Spleen (tissue), 11 donors: ENCODE data around the gene MLXIPL. TPM values are rescaled to one million over a fixed set of nuclear protein-coding genes. Genes with fewer than 3 reads are reported as not detected.

Source experiments
- DNase-seq: peaks from one replicate; pipeline ENCODE4 v3.0.0-alpha.2; 2020
- H3K27ac ChIP-seq, 8 donors: fragments of 200-600 bp; sonication (generic) in 7 of 8; 1 replicate in 4 of 8; 2 replicates in 4 of 8; pipeline versions ENCODE4 v1.5.0 to v1.8.0; 2016 to 2021; ENCODE audit warnings: inconsistent platforms in 4 of 8, mild to moderate bottlenecking in 4 of 8, moderate library complexity in 1 of 8
- H3K27me3 ChIP-seq, 7 donors: fragments of 200-600 bp; sonication (generic) in 6 of 7; replicated peaks in 1 of 7; 1 replicate in 4 of 7; 2 replicates in 3 of 7; pipeline versions ENCODE4 v1.5.0 to v1.8.0; 2016 to 2021; ENCODE audit warnings: inconsistent platforms in 3 of 7, mild to moderate bottlenecking in 1 of 7
- H3K36me3 ChIP-seq, 6 donors: fragments of 200-600 bp; sonication (generic) in 5 of 6; 1 replicate in 4 of 6; 2 replicates in 2 of 6; pipeline versions ENCODE4 v1.5.0 to v1.8.0; 2016 to 2021; ENCODE audit warnings: inconsistent platforms in 2 of 6
- H3K4me1 ChIP-seq, 6 donors: fragments of 200-600 bp; sonication (generic) in 5 of 6; 1 replicate in 3 of 6; 2 replicates in 3 of 6; pipeline versions ENCODE4 v1.5.0 to v1.8.0; 2016 to 2021; ENCODE audit warnings: inconsistent platforms in 3 of 6
- H3K4me3 ChIP-seq, 8 donors: fragments of 200-600 bp; sonication (generic) in 7 of 8; 1 replicate in 4 of 8; 2 replicates in 4 of 8; pipeline versions ENCODE4 v1.5.0 to v1.8.0; 2016 to 2021; ENCODE audit warnings: inconsistent platforms in 4 of 8, mild to moderate bottlenecking in 4 of 8, moderate library complexity in 2 of 8
- H3K9me3 ChIP-seq, 8 donors: fragments of 200-600 bp; sonication (generic) in 7 of 8; 1 replicate in 4 of 8; 2 replicates in 4 of 8; pipeline versions ENCODE4 v1.5.0 to v1.8.0; 2016 to 2021; ENCODE audit warnings: inconsistent platforms in 4 of 8
- POLR2A ChIP-seq, 3 donors: fragments of 450-650 bp; IDR thresholded peaks; one replicate each; pipeline ENCODE4 v1.5.1; 2017; ENCODE audit warnings: antibody characterized with exemption in 3 of 3, mild to moderate bottlenecking in 1 of 3
- POLR2AphosphoS5 ChIP-seq, 3 donors: sonication (generic); formaldehyde crosslinking; IDR thresholded peaks; one replicate each; pipeline ENCODE4 v1.5.1; 2017; ENCODE audit warnings: antibody characterized with exemption in 3 of 3
- WGBS, 5 donors: extraction: QIAGEN DNeasy Blood & Tissue Kit in 3 of 5; methylation state at CpG; one replicate each; pipeline versions ENCODE4 v1.1.5 to v1.1.7; 2013 to 2018; 5-methylcytosine and 5-hydroxymethylcytosine counted together
- intact Hi-C: fragments of 100-400 bp; cut with DNase I; formaldehyde crosslinking; loops from one replicate; pipeline ENCODE4 v1.15.0; 2023; ENCODE audit warnings: low total_unique reads
- polyA plus RNA-seq, 3 donors: library from polyadenylated mRNA; stranded (reverse); fragments of 200-250 nt; gene quantifications; one replicate each; pipeline ENCODE4 v1.2.1, GENCODE V29; 2013
- total RNA-seq, 7 donors: library from RNA; depleted of rRNA in 3 of 7; stranded (reverse); fragments of >200 nt in 3 of 7; fragmentation: NEBNext Ultra II Directional in 4 of 7; extraction: Animal tissue kit (Norgen Biotek cat#: 25700) in 4 of 7; gene quantifications; one replicate each; pipeline versions ENCODE4 v1.1.0 to v1.2.1, GENCODE V29; 2016 to 2021
- TF ChIP-seq, protein P1 (sequence below), 11 experiments: fragments of 200-600 bp in 7 of 11; fragments of 450-650 bp in 4 of 11; sonication (generic) in 4 of 11; IDR thresholded peaks in 8 of 11; conservative IDR thresholded peaks in 3 of 11; 1 replicate in 7 of 11; 2 replicates in 4 of 11; pipeline versions ENCODE4 v1.4.0 to v1.8.0; 2016 to 2021; ENCODE audit warnings: antibody characterized with exemption in 11 of 11, inconsistent platforms in 4 of 11, mild to moderate bottlenecking in 1 of 11
- donor health status: healthy with polysubstance abuse.
- donor health status: DM: no; HTN: no; CAD: no; lungs with moderate emphysema.
- donor health status: DM: no; HTN: no; CAD: no.
- donor health status: Bipolar disorder and iron deficiency.
- donor health status: healthy.
- donor health status: DM: no; HTN: no; CAD: no.
- donor health status: DM: yes; HTN: yes; CAD: no.

The MLXIPL gene
- total and polyA plus RNA-seq, 10 donors, result 0.09 to 0.23 (median 0.16) TPM; not detected in 6

DNA sequence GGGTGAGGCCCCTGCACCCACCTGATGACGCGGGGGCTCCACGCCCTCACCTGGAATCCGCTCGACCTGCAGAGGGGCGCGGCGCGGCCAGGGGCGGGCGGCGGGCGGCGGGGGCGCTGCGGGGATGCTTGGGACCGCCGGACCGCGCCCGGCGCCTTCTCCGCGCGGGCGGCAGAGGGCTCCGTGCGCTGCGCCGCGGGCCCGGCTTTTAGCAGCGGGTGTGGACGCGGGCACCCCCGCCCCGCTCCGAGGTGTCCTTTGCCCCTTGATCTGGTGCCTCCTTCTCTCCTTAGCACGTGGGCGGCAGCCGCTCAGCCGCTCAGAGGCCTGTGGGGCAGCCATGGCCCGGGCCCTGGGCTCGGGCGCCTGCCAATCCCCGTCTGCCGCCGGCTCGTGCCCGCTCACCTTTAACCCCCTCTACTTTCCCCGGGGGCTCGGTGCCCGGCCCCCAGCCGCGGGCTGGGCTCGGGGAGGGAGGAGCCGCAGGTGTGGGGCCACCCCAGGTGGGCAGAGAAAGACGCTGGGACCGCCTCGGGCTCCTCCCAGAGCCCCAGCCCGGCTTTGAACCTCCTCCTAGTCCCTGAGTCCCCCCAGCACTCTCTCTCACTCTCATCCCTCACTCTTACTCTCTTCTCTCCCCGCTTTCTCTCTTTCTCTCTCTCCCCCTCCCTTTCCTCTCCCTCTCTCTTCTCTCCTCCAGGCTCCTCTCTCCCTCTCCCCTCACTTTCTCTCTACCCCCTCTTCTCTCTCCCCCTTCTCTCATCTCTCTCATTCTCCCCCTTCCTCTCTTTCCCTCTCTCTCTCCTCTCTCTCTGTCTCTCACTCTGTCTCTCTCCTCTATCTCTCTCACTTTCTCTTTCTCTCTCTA is 23.6 kb upstream of the MLXIPL start:
- Histone ChIP-seq H3K36me3 (no peaks in the 10 kb centered on the region), H3K9me3 (no peaks in the 10 kb centered on the region), H3K27me3 (peaks cover 0 to 100% (median 30%) of the 10 kb centered on the region in 7 donors), H3K4me1 (peaks cover 3 to 25% (median 12%) of the 10 kb centered on the region in 6 donors), H3K4me3 (peak overlapping the region; percentile 13 to 66 (median 28)), H3K27ac (no peak overlapping the region)
- intact Hi-C loops, result no loop called here
- 1 to 7% (median 5%) methylated on average over 10 to 62 of the region's 62 CpGs for WGBS, 5 donors
- DNase-seq, result peak; percentile 76
- TF ChIP-seq POLR2AphosphoS5 (IDR thresholded peaks at IDR 0.05), result no peak
- TF ChIP-seq, protein P1, sequence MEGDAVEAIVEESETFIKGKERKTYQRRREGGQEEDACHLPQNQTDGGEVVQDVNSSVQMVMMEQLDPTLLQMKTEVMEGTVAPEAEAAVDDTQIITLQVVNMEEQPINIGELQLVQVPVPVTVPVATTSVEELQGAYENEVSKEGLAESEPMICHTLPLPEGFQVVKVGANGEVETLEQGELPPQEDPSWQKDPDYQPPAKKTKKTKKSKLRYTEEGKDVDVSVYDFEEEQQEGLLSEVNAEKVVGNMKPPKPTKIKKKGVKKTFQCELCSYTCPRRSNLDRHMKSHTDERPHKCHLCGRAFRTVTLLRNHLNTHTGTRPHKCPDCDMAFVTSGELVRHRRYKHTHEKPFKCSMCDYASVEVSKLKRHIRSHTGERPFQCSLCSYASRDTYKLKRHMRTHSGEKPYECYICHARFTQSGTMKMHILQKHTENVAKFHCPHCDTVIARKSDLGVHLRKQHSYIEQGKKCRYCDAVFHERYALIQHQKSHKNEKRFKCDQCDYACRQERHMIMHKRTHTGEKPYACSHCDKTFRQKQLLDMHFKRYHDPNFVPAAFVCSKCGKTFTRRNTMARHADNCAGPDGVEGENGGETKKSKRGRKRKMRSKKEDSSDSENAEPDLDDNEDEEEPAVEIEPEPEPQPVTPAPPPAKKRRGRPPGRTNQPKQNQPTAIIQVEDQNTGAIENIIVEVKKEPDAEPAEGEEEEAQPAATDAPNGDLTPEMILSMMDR (IDR thresholded peaks at IDR 0.05 in 8 of 11, conservative IDR thresholded peaks at IDR 0.05 in 3 of 11), result no peak
- TF ChIP-seq POLR2A (IDR thresholded peaks at IDR 0.05), result no peak

DNA sequence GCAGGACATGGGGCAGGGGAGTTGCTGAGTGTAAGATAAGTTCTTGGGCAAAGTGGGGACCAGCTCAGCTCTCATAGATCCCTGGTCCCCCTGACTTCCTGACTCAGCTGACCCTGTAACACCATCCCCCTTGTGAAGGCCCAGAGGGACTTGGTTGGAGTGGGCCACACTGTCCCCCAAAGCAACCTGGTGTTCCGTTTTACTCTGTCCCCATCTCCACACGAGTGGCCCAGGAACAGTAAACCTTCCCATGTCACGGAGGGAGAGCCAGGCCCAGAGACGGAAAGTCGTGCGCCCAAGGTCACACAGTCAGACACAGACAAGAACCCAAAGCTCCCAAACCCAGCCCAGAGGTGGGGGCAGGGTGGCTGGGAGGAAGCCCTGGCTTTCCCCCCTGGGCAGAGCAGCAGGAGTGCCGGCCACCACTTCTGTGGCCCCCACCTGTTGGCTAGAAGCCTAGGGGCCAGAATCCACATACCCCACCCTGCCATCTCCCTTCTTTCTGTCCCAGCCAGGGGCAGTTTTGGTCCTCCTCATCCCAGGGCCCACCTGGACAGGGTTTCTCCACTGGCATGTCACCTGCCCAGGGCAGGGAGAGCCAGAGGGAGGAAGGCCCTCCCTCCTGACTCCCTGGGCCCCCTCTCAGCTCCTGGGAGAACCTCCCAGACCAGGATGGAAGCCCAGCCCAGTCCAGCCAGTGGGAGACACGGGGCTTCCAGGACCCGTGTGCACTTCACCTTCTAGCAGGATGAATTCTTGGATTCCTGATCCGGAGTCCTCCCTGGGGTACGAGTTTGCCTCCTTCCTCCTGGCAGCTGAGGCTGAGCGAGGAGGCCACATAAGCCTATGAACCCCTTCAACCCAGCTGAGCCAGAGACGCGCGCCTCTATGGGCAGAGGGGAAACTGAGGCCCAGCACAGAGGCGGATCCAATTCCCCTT is 22.7 kb upstream of the MLXIPL start:
- DNase-seq, result no peak
- peaks cover 0 to 98% (median 30%) of the 10 kb centered on the region in 7 donors for H3K27me3 ChIP-seq
- intact Hi-C loops, result no loop called here
- TF ChIP-seq, protein P1 (IDR thresholded peaks at IDR 0.05 in 8 of 11, conservative IDR thresholded peaks at IDR 0.05 in 3 of 11), result no peak
- TF ChIP-seq POLR2AphosphoS5 (IDR thresholded peaks at IDR 0.05) (no peak), POLR2A (IDR thresholded peaks at IDR 0.05) (no peak)
- no peaks in the 10 kb centered on the region for H3K36me3 ChIP-seq
- 40 to 45% (median 41%) methylated on average over 15 to 16 of the region's 16 CpGs for WGBS, 5 donors
- H3K9me3 ChIP-seq, result peaks cover 0 to 4% (median 2%) of the 10 kb centered on the region in 8 donors
- H3K27ac ChIP-seq, result no peak overlapping the region
- H3K4me3 ChIP-seq, result peak overlapping the region in 2 of 8 donors; percentile 28 to 66
- H3K4me1 ChIP-seq, result peaks cover 3 to 25% (median 12%) of the 10 kb centered on the region in 6 donors

DNA sequence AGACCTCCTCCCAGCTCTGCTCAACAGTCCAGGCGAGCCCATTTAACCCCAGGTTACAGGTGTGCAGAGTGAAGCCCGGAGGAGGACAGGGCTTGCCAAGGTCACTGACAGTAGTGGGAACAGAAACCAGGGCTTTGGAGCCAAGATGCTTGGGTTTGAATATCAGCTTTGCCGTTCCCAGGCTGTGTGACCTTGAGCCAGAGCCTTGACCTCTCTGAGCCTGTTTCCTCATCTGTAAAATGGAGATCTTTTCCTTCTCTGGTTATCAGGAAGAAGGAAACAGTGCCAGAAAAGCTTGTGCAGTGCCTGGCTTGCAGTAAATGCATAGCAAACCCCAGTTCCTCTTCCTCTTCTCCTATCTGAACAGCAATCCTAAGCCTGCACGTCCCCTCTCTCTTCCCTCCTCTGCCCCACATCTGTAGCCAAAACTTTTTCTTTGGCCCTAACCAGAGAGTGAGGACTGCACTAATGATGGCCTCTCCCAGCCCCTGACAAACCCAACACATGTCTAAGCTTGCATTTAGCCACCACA is 21.4 kb upstream of the MLXIPL start:
- TF ChIP-seq POLR2AphosphoS5 (IDR thresholded peaks at IDR 0.05) (no peak), POLR2A (IDR thresholded peaks at IDR 0.05) (no peak)
- TF ChIP-seq, protein P1 (IDR thresholded peaks at IDR 0.05 in 8 of 11, conservative IDR thresholded peaks at IDR 0.05 in 3 of 11), result no peak
- intact Hi-C loops, result no loop called here
- no peak overlapping the region for H3K4me3 ChIP-seq
- peaks cover 3 to 25% (median 12%) of the 10 kb centered on the region in 6 donors for H3K4me1 ChIP-seq
- H3K27ac ChIP-seq, result no peak overlapping the region
- peaks cover 0 to 88% (median 27%) of the 10 kb centered on the region in 7 donors for H3K27me3 ChIP-seq
- DNase-seq, result no peak
- peaks cover 0 to 17% (median 15%) of the 10 kb centered on the region in 8 donors for H3K9me3 ChIP-seq
- no peaks in the 10 kb centered on the region for H3K36me3 ChIP-seq
- 16 to 45% (median 35%) methylated on average over 3 to 4 of the region's 4 CpGs for WGBS, 5 donors
